Measurements from ENCODE around the gene TBATA. TPM values are rescaled to one million over a fixed set of nuclear protein-coding genes. Genes with fewer than 3 reads are reported as not detected.
A peak's percentile ranks its signal among the peaks of the same experiment; 100 is the strongest.

The TBATA gene
- total RNA-seq = not detected
- polyA plus RNA-seq = not detected

DNA sequence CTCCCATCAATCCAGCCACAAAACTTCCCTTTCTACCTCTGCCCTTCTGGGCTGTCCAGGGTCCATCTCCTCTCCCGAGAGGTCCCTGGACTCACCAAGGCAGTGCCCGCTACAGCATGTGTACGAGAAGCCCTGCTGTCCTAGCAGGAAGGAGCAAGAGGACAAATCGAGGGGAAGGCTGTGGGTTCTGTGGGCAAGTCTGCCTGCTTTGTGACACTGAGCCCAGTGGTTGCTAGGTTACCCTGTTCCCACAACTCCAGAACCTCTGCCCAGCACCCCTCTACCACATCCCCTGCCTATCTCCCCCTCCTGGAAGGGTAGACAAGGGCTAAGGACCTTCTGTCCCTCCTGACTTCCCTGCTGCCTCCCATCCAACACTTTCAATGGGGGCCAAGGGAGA is at the start of gene TBATA:
Gene TBATA (minus strand): TSS at position 188 of the 400 bp plus-strand sequence. CDS start 1,998 bp downstream, outside the sequence.
- intact Hi-C loops (cut with micrococcal nuclease) = no loop called here
- H3K36me3 Mint-ChIP-seq = no peaks in the 10 kb centered on the region
- peaks cover 4% of the 10 kb centered on the region in 2 donors for H3K27me3 Mint-ChIP-seq
- no peaks in the 10 kb centered on the region for H3K27me3 ChIP-seq (ENCODE audit: insufficient read depth, low read length)
- no peak for DNase-seq
- no peaks in the 10 kb centered on the region for H3K36me3 ChIP-seq (ENCODE audit: insufficient read depth, low read length)
- no peaks in the 10 kb centered on the region for H3K9me3 ChIP-seq (ENCODE audit: control insufficient read depth in 1 of 2, low read length in 2 of 2)
- no peaks in the 10 kb centered on the region for H3K9me3 Mint-ChIP-seq
- H3K27ac ChIP-seq (ENCODE audit: low read depth, low read length) = no peak within 1 kb of the TSS
- H3K4me3 Mint-ChIP-seq = no peak within 1 kb of the TSS
- H3K27ac Mint-ChIP-seq = no peak within 1 kb of the TSS
- ChIA-PET POLR2A (ENCODE audit: partially characterized antibody) (no interaction called here), CTCF (ENCODE audit: partially characterized antibody) (no interaction called here)
- H3K4me3 ChIP-seq (ENCODE audit: low read length in 2 of 2) = no peak within 1 kb of the TSS
- H3K4me1 Mint-ChIP-seq = peaks cover 0 to 3% (median 0%) of the 10 kb centered on the region in 4 donors
- no peaks in the 10 kb centered on the region for H3K4me1 ChIP-seq (ENCODE audit: insufficient read depth, low read length)

DNA sequence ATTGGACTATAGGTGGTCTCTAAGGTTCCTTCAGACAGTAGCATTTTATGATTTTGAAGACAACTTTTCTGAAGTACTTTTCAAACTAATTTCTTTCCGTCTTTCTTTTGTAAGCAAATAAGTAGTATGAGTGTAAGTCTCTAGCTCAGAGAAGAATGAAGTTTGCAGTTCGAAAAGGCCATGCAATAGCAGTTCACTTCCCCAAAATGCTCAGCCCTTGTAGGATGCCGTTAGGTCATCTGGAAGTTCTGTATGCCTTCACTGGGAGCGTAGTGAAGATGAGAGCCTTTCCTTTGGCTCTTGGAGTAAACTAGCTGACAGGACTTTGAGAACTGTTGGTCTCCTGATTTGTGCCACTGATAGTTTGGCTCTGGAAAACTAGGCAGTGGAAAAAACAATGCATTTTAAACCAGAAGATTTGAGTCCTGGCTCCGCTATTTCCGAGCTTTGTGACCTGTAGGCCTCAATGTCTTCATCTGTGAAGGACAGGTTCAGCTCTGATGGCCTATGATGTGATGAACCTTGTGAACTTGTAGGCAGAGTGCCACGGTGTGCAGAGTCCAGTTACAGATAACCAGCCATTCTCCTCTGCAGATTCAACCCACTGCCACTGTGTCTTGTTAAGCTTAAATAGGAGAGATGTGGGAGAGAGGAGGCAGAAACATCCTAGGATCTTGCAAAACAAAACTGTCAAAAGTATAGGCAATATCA is 49.4 kb upstream of the TBATA start:
- POLR2A ChIA-PET (ENCODE audit: partially characterized antibody) = no interaction called here
- Histone ChIP-seq H3K4me3 (ENCODE audit: low read length in 2 of 2) (no peak overlapping the region), H3K36me3 (ENCODE audit: insufficient read depth, low read length) (no peaks in the 10 kb centered on the region), H3K9me3 (ENCODE audit: control insufficient read depth in 1 of 2, low read length in 2 of 2) (peaks cover 0 to 2% of the 10 kb centered on the region in 2 donors), H3K27ac (ENCODE audit: low read depth, low read length) (no peak overlapping the region), H3K27me3 (ENCODE audit: insufficient read depth, low read length) (no peaks in the 10 kb centered on the region), H3K4me1 (ENCODE audit: insufficient read depth, low read length) (no peaks in the 10 kb centered on the region)
- DNase-seq = no peak
- CTCF ChIA-PET (ENCODE audit: partially characterized antibody) = interaction anchor here (1.3 kb wide), 1 partner anchor 17 kb away, joined by 6 read pairs; no protein-coding TSS in a partner anchor
- intact Hi-C loops (cut with micrococcal nuclease) = no loop called here
- no peak overlapping the region for H3K4me3 Mint-ChIP-seq
- no peaks in the 10 kb centered on the region for H3K27me3 Mint-ChIP-seq
- peak overlapping the region in 1 of 7 donors; percentile 16 for H3K27ac Mint-ChIP-seq
- peaks cover 0 to 11% (median 4%) of the 10 kb centered on the region in 8 donors for H3K9me3 Mint-ChIP-seq
- H3K4me1 Mint-ChIP-seq = peaks cover 12 to 32% (median 18%) of the 10 kb centered on the region in 4 donors
- H3K36me3 Mint-ChIP-seq = peaks cover 51 to 53% of the 10 kb centered on the region in 2 donors

DNA sequence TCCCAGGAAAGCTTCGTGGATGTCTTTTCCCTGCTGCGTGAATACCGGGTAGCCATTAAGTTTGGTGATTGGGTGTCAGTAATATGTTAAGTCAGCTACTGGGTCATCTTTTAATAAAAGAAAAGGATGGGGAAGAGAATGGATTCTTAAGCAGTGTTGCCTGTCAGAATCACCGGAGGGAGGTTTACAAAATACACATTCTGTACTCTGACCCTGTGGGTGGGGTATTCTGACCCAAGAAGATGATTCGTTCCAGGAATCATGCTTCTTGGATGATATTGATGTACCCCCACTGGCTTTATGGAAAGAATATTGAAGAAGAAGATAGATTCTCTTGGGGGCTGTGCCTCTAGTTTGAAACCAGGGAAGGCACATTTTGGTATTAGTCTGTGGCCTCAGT is 48.8 kb upstream of the TBATA start:
- H3K9me3 ChIP-seq (ENCODE audit: control insufficient read depth in 1 of 2, low read length in 2 of 2) = peaks cover 0 to 2% of the 10 kb centered on the region in 2 donors
- ChIA-PET CTCF (ENCODE audit: partially characterized antibody) (interaction anchor here (1.3 kb wide), 1 partner anchor 17 kb away, joined by 6 read pairs; no protein-coding TSS in a partner anchor), POLR2A (ENCODE audit: partially characterized antibody) (no interaction called here)
- no peak for DNase-seq
- peaks cover 0 to 11% (median 4%) of the 10 kb centered on the region in 8 donors for H3K9me3 Mint-ChIP-seq
- H3K4me1 Mint-ChIP-seq = peaks cover 17 to 32% (median 18%) of the 10 kb centered on the region in 4 donors
- intact Hi-C loops (cut with micrococcal nuclease) = no loop called here
- no peak overlapping the region for H3K27ac Mint-ChIP-seq
- no peak overlapping the region for H3K4me3 ChIP-seq (ENCODE audit: low read length in 2 of 2)
- H3K36me3 Mint-ChIP-seq = peaks cover 57% of the 10 kb centered on the region in 2 donors
- no peak overlapping the region for H3K4me3 Mint-ChIP-seq
- no peaks in the 10 kb centered on the region for H3K27me3 Mint-ChIP-seq
- no peaks in the 10 kb centered on the region for H3K36me3 ChIP-seq (ENCODE audit: insufficient read depth, low read length)
- no peak overlapping the region for H3K27ac ChIP-seq (ENCODE audit: low read depth, low read length)
- H3K27me3 ChIP-seq (ENCODE audit: insufficient read depth, low read length) = no peaks in the 10 kb centered on the region
- H3K4me1 ChIP-seq (ENCODE audit: insufficient read depth, low read length) = no peaks in the 10 kb centered on the region

DNA sequence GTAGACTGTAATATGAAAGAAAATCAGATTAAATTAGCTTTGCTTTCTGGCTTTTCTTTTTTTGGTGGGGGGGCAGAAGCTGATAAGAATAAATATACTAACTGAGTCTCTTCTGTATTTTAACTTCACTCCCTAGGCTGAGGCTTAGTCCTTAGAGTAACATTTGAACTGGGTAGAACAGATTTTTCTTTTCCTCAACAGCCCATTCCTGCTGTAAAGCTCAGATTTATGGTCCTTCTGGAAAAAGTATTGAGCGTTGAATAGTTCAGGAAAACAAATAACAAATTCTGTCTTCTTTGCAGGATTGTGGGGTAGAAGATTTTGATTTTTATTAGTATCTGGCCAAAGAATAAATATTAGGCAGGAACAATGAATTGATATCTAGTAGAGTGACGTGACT is 48.4 kb upstream of the TBATA start:
- Mint-ChIP-seq H3K4me3 (no peak overlapping the region), H3K4me1 (peaks cover 18 to 32% (median 19%) of the 10 kb centered on the region in 4 donors), H3K27ac (no peak overlapping the region), H3K9me3 (peaks cover 0 to 11% (median 4%) of the 10 kb centered on the region in 8 donors), H3K27me3 (no peaks in the 10 kb centered on the region), H3K36me3 (peaks cover 59% of the 10 kb centered on the region in 2 donors)
- ChIA-PET CTCF (ENCODE audit: partially characterized antibody) (interaction anchor here (1.3 to 1.7 kb wide), 2 partner anchors 13 to 16 kb away, joined by 5 to 6 read pairs; no protein-coding TSS in a partner anchor), POLR2A (ENCODE audit: partially characterized antibody) (no interaction called here)
- intact Hi-C loops (cut with micrococcal nuclease) = no loop called here
- H3K4me3 ChIP-seq (ENCODE audit: low read length in 2 of 2) = no peak overlapping the region
- no peaks in the 10 kb centered on the region for H3K27me3 ChIP-seq (ENCODE audit: insufficient read depth, low read length)
- no peaks in the 10 kb centered on the region for H3K36me3 ChIP-seq (ENCODE audit: insufficient read depth, low read length)
- H3K9me3 ChIP-seq (ENCODE audit: control insufficient read depth in 1 of 2, low read length in 2 of 2) = peaks cover 0 to 2% of the 10 kb centered on the region in 2 donors
- DNase-seq = no peak
- no peak overlapping the region for H3K27ac ChIP-seq (ENCODE audit: low read depth, low read length)
- no peaks in the 10 kb centered on the region for H3K4me1 ChIP-seq (ENCODE audit: insufficient read depth, low read length)

- intact Hi-C loops (cut with micrococcal nuclease) = no loop called here
- Mint-ChIP-seq H3K27me3 (no peaks in the 10 kb centered on the region), H3K9me3 (peaks cover 0 to 9% (median 4%) of the 10 kb centered on the region in 8 donors), H3K27ac (peak overlapping the region in 3 of 7 donors; percentile 2 to 52 (median 20)), H3K36me3 (peaks cover 55 to 56% of the 10 kb centered on the region in 2 donors), H3K4me1 (peaks cover 15 to 26% (median 17%) of the 10 kb centered on the region in 4 donors), H3K4me3 (no peak overlapping the region)
- CTCF ChIA-PET (ENCODE audit: partially characterized antibody) = interaction anchor here (1.3 to 1.7 kb wide), 2 partner anchors 13 to 15 kb away, joined by 5 to 6 read pairs; no protein-coding TSS in a partner anchor
- POLR2A ChIA-PET (ENCODE audit: partially characterized antibody) = no interaction called here
- Histone ChIP-seq H3K36me3 (ENCODE audit: insufficient read depth, low read length) (no peaks in the 10 kb centered on the region), H3K4me3 (ENCODE audit: low read length in 2 of 2) (no peak overlapping the region), H3K9me3 (ENCODE audit: control insufficient read depth in 1 of 2, low read length in 2 of 2) (peaks cover 0 to 2% of the 10 kb centered on the region in 2 donors), H3K27me3 (ENCODE audit: insufficient read depth, low read length) (no peaks in the 10 kb centered on the region), H3K4me1 (ENCODE audit: insufficient read depth, low read length) (no peaks in the 10 kb centered on the region), H3K27ac (ENCODE audit: low read depth, low read length) (no peak overlapping the region)
- no peak for DNase-seq
Observed at GRCh38 chr10:70832852-70833528, 47.8 kb upstream of the TBATA start.

GRCh38 chr10:70832221-70832620 is 47.0 kb upstream of the TBATA start:
- Histone ChIP-seq H3K27ac (ENCODE audit: low read depth, low read length) (no peak overlapping the region), H3K4me3 (ENCODE audit: low read length in 2 of 2) (no peak overlapping the region), H3K36me3 (ENCODE audit: insufficient read depth, low read length) (no peaks in the 10 kb centered on the region), H3K9me3 (ENCODE audit: control insufficient read depth in 1 of 2, low read length in 2 of 2) (no peaks in the 10 kb centered on the region), H3K27me3 (ENCODE audit: insufficient read depth, low read length) (no peaks in the 10 kb centered on the region), H3K4me1 (ENCODE audit: insufficient read depth, low read length) (no peaks in the 10 kb centered on the region)
- no peaks in the 10 kb centered on the region for H3K27me3 Mint-ChIP-seq
- ChIA-PET CTCF (ENCODE audit: partially characterized antibody) (interaction anchor here (1.7 kb wide), 1 partner anchor 12 kb away, joined by 5 read pairs; no protein-coding TSS in a partner anchor), POLR2A (ENCODE audit: partially characterized antibody) (no interaction called here)
- DNase-seq = no peak
- H3K4me1 Mint-ChIP-seq = peaks cover 17 to 26% (median 17%) of the 10 kb centered on the region in 4 donors
- peaks cover 0 to 2% (median under 1%) of the 10 kb centered on the region in 8 donors for H3K9me3 Mint-ChIP-seq
- H3K36me3 Mint-ChIP-seq = peaks cover 51 to 54% of the 10 kb centered on the region in 2 donors
- no peak overlapping the region for H3K4me3 Mint-ChIP-seq
- H3K27ac Mint-ChIP-seq = no peak overlapping the region
- intact Hi-C loops (cut with micrococcal nuclease) = no loop called here

DNA sequence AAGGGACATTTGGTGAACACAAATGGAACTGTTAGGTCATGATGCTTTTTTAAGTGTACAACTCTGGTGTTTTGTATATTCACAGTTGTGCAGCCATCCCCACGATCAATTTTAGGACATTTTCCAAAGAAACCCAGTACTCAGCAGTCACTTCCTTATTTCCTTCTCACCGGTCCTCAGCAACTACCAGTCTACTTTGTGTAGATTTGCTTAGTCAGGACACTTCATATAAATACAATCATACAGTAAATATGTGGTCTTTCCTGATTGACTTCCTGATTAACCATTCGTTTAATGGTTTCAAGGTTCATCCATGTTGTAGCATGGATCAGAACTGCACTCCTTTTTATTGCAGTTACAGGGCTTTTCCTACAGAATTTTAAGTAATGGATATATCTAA is 45.0 kb upstream of the TBATA start:
- intact Hi-C loops (cut with micrococcal nuclease) = no loop called here
- Histone ChIP-seq H3K36me3 (ENCODE audit: insufficient read depth, low read length) (no peaks in the 10 kb centered on the region), H3K27ac (ENCODE audit: low read depth, low read length) (no peak overlapping the region), H3K4me1 (ENCODE audit: insufficient read depth, low read length) (peaks cover 5% of the 10 kb centered on the region), H3K27me3 (ENCODE audit: insufficient read depth, low read length) (no peaks in the 10 kb centered on the region), H3K9me3 (ENCODE audit: control insufficient read depth in 1 of 2, low read length in 2 of 2) (no peaks in the 10 kb centered on the region), H3K4me3 (ENCODE audit: low read length in 2 of 2) (no peak overlapping the region)
- H3K9me3 Mint-ChIP-seq = no peaks in the 10 kb centered on the region
- H3K27me3 Mint-ChIP-seq = no peaks in the 10 kb centered on the region
- no peak overlapping the region for H3K4me3 Mint-ChIP-seq
- ChIA-PET CTCF (ENCODE audit: partially characterized antibody) (no interaction called here), POLR2A (ENCODE audit: partially characterized antibody) (no interaction called here)
- H3K4me1 Mint-ChIP-seq = peaks cover 13 to 28% (median 20%) of the 10 kb centered on the region in 4 donors
- peak overlapping the region in 1 of 7 donors; percentile 79 for H3K27ac Mint-ChIP-seq
- peaks cover 45 to 59% of the 10 kb centered on the region in 2 donors for H3K36me3 Mint-ChIP-seq
- no peak for DNase-seq
